ENCODE data around the gene ARID2.

Gene ARID2

GRCh38 chr12:45930369-45930768 lies 200.9 kb downstream of the ARID2 start:
- DNase-seq (ENCODE audit: low read depth in 2 of 2), result no peak

GRCh38 chr12:45933504-45933903 lies 204.0 kb downstream of the ARID2 start:
- no peak for DNase-seq (ENCODE audit: low read depth in 2 of 2)

GRCh38 chr12:45934956-45935355 lies 205.4 kb downstream of the ARID2 start:
- no peak for DNase-seq (ENCODE audit: low read depth in 2 of 2)

DNA sequence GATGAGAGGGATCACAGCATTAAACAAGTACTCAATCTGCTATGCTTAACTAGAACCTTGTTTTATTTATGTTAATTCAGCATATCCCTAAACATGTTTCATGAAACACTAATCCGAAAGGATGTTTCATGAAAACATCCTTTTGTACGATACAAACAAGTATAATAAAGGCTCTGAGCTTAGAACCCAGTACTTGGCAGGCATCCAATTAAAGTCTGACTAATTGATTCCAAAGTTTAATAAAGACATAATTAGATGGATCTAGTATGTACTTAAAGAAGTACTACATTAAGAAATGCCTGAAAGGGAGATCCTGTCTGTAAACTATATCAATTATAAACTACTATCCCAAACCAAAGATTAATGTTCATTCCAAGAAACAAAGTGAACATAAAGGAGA lies 209.1 kb downstream of the ARID2 start:
- no peak for DNase-seq (ENCODE audit: low read depth in 2 of 2)

DNA sequence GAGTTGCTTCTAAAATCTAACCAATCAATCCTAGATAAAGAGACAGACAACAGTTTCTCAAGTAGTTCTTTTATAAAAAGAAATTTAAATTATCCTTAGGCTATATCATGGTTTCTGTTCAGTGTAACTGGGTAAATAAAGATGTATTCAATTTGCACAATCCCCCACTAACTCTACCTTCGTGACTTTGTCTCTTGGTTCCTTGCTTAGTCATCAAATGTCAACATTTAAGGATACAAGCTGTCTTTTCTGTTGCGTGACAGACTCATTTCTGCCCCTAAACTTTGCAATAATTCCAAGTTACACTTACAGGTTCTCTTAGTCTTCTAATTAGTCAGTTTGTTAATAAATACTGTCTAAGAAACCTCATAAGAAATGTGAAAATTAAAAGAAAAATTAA lies 210.3 kb downstream of the ARID2 start:
- no peak for DNase-seq (ENCODE audit: low read depth in 2 of 2)

DNA sequence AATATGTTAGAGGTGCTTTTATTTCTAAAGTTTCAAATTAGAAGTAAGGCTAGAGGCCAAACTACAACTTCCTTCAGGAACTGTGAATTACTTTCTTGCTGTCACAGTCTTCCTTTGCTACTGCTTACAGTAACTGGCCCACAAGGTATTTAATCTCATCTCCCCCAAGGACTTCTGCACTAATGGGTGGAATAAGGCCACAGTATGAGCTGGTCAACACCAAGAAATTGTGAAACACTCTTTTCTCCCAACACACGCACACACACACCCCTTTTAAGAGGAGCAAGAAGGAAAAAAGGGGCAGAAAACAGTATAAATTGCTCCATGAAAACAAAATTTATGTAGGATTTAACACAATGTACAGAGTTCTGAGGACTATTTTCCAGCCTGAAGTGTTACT lies 215.3 kb downstream of the ARID2 start:
- no peak for DNase-seq (ENCODE audit: low read depth in 2 of 2)

DNA sequence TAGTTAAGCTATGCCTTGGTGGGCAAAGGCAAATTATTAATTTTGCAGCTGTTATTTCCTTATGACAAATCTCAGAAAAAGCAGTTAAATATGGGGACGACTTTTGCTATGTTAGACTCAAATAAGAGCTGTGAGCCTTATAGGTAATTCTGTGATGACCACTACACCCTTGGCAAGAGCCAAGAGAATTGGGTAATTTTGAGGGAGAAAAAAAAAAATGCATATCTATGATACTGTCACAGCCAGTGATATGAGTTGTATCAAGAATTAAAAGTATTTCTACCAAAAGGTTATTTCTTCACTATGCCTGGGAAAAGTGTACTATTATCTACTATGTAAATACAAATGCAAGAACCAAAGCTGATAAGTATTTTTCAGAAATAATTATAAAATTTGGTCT lies 216.9 kb downstream of the ARID2 start:
- DNase-seq (ENCODE audit: low read depth in 2 of 2), result no peak

GRCh38 chr12:45948546-45948945 lies 219.0 kb downstream of the ARID2 start:
- DNase-seq (ENCODE audit: low read depth in 2 of 2), result no peak

Measured in activated CD4-positive, alpha-beta T cell treated with anti-CD3 and anti-CD28 coated beads for 24 hours (primary cell).